Activated CD8-positive, alpha-beta memory T cell treated with anti-CD3 and anti-CD28 coated beads, Interleukin-2, amount 10 ng/mL, durations not matched to agents 7 days and 5 days (primary cell): ENCODE measurements around the gene MYO1C. TPM values are rescaled to one million over a fixed set of nuclear protein-coding genes. Genes with fewer than 3 reads are reported as not detected.

Source experiments
- ATAC-seq: fragments of 150-1000 bp; cut with Tn5 transposase; one replicate; pipeline ENCODE4 v1.10.0; 2021; ENCODE audit warnings: moderate library complexity
- CTCF ChIA-PET: fragments of 350-600 bp; sonication (Branson Sonifier 250); formaldehyde crosslinking; loops from one replicate; lab custom pipeline; 2021; ENCODE audit warnings: antibody characterized with exemption; lab: Charles Lee
- DNase-seq: peaks from one replicate; pipeline ENCODE4 v3.0.0-alpha.2; 2020
- H3K27ac Mint-ChIP-seq: one replicate; pipeline ENCODE4 v1.8.0; 2021; ENCODE audit warnings: mild to moderate bottlenecking, mixed read lengths
- H3K27me3 Mint-ChIP-seq: one replicate; pipeline ENCODE4 v1.8.0; 2021; ENCODE audit warnings: mixed read lengths
- H3K36me3 Mint-ChIP-seq: one replicate; pipeline ENCODE4 v1.8.0; 2021; ENCODE audit warnings: mild to moderate bottlenecking, mixed read lengths
- H3K4me1 Mint-ChIP-seq: one replicate; pipeline ENCODE4 v1.8.0; 2021; ENCODE audit warnings: mixed read lengths
- H3K4me3 Mint-ChIP-seq: one replicate; pipeline ENCODE4 v1.8.0; 2021; ENCODE audit warnings: mild to moderate bottlenecking, moderate library complexity, mixed read lengths
- H3K9me3 Mint-ChIP-seq: one replicate; pipeline ENCODE4 v1.8.0; 2022; ENCODE audit warnings: low read depth, mixed read lengths
- total RNA-seq, 2 experiments: library from RNA; stranded (reverse); gene quantifications; one replicate each; pipeline ENCODE4 v1.2.3, GENCODE V29; 2021

The MYO1C gene
- total RNA-seq, 2 experiments from 2014 or later: 50.6 to 58.4 TPM

- H3K36me3 Mint-ChIP-seq: peaks cover 12% of the 10 kb centered on the region
- no peaks in the 10 kb centered on the region for H3K27me3 Mint-ChIP-seq
- peaks cover 7% of the 10 kb centered on the region for H3K4me1 Mint-ChIP-seq
- no peak overlapping the region for H3K27ac Mint-ChIP-seq
- DNase-seq (no peak), ATAC-seq (no peak)
- no peaks in the 10 kb centered on the region for H3K9me3 Mint-ChIP-seq
- CTCF ChIA-PET: interaction anchor here (0.6 to 1.3 kb wide), 3 partner anchors 103 to 493 kb away, joined by 3 read pairs; no protein-coding TSS in a partner anchor
- no peak overlapping the region for H3K4me3 Mint-ChIP-seq
These were observed 17.9 kb downstream of the MYO1C start for GRCh38 chr17:1474402-1475189.

GRCh38 chr17:1473841-1474240 is 18.6 kb downstream of the MYO1C start:
- Mint-ChIP-seq H3K27ac (no peak overlapping the region), H3K36me3 (peaks cover 19% of the 10 kb centered on the region), H3K27me3 (no peaks in the 10 kb centered on the region), H3K4me1 (peaks cover 7% of the 10 kb centered on the region), H3K9me3 (peaks cover 3% of the 10 kb centered on the region), H3K4me3 (no peak overlapping the region)
- CTCF ChIA-PET: interaction anchor here (0.6 kb wide), 1 partner anchor 102 kb away, joined by 3 read pairs; no protein-coding TSS in a partner anchor
- ATAC-seq (no peak), DNase-seq (no peak)

GRCh38 chr17:1473170-1473569 is 19.3 kb downstream of the MYO1C start:
- ATAC-seq (no peak), DNase-seq (no peak)
- CTCF ChIA-PET: interaction anchor here (1.1 kb wide), 2 partner anchors 108 to 111 kb away, joined by 3 to 4 read pairs; no protein-coding TSS in a partner anchor
- peaks cover 7% of the 10 kb centered on the region for H3K4me1 Mint-ChIP-seq
- no peaks in the 10 kb centered on the region for H3K27me3 Mint-ChIP-seq
- H3K27ac Mint-ChIP-seq: peak overlapping the region; percentile 7
- H3K36me3 Mint-ChIP-seq: peaks cover 22% of the 10 kb centered on the region
- peaks cover 4% of the 10 kb centered on the region for H3K9me3 Mint-ChIP-seq
- H3K4me3 Mint-ChIP-seq: no peak overlapping the region

- Mint-ChIP-seq H3K27ac (no peak overlapping the region), H3K27me3 (no peaks in the 10 kb centered on the region), H3K9me3 (peaks cover 4% of the 10 kb centered on the region), H3K4me3 (no peak overlapping the region), H3K36me3 (peaks cover 26% of the 10 kb centered on the region), H3K4me1 (peaks cover 7% of the 10 kb centered on the region)
- ATAC-seq: no peak
- no peak for DNase-seq
- CTCF ChIA-PET: interaction anchor here (1.0 to 1.1 kb wide), 3 partner anchors 28 to 110 kb away, joined by 3 to 4 read pairs (median 3); no protein-coding TSS in a partner anchor
These were observed 20.3 kb downstream of the MYO1C start for GRCh38 chr17:1471911-1472821.

- Mint-ChIP-seq H3K4me3 (no peak overlapping the region), H3K27ac (no peak overlapping the region), H3K4me1 (peaks cover 7% of the 10 kb centered on the region), H3K9me3 (peaks cover 4% of the 10 kb centered on the region), H3K27me3 (no peaks in the 10 kb centered on the region), H3K36me3 (peaks cover 26% of the 10 kb centered on the region)
- DNase-seq (no peak), ATAC-seq (no peak)
- CTCF ChIA-PET: interaction anchor here (1.0 kb wide), 1 partner anchor 29 kb away, joined by 3 read pairs; no protein-coding TSS in a partner anchor
These were observed 21.0 kb downstream of the MYO1C start for GRCh38 chr17:1471490-1471889.

GRCh38 chr17:1470755-1471462 is 21.6 kb downstream of the MYO1C start:
- CTCF ChIA-PET: interaction anchor here (1.0 kb wide), 1 partner anchor 30 kb away, joined by 3 read pairs; no protein-coding TSS in a partner anchor
- no peaks in the 10 kb centered on the region for H3K27me3 Mint-ChIP-seq
- DNase-seq (no peak), ATAC-seq (no peak)
- peaks cover 26% of the 10 kb centered on the region for H3K36me3 Mint-ChIP-seq
- H3K9me3 Mint-ChIP-seq: peaks cover 4% of the 10 kb centered on the region
- no peak overlapping the region for H3K4me3 Mint-ChIP-seq
- H3K4me1 Mint-ChIP-seq: peaks cover 7% of the 10 kb centered on the region
- H3K27ac Mint-ChIP-seq: no peak overlapping the region

- no peak for ATAC-seq
- no peak for DNase-seq
- Mint-ChIP-seq H3K27me3 (no peaks in the 10 kb centered on the region), H3K4me1 (peaks cover 7% of the 10 kb centered on the region), H3K36me3 (peaks cover 26% of the 10 kb centered on the region), H3K9me3 (peaks cover 4% of the 10 kb centered on the region), H3K27ac (no peak overlapping the region), H3K4me3 (no peak overlapping the region)
- CTCF ChIA-PET: no interaction called here
These were observed 22.3 kb downstream of the MYO1C start for GRCh38 chr17:1470071-1470754.

- H3K9me3 Mint-ChIP-seq: peaks cover 4% of the 10 kb centered on the region
- CTCF ChIA-PET: interaction anchor here (1.1 kb wide), 1 partner anchor 9 kb away, joined by 3 read pairs; no protein-coding TSS in a partner anchor
- peaks cover 2% of the 10 kb centered on the region for H3K27me3 Mint-ChIP-seq
- peaks cover 7% of the 10 kb centered on the region for H3K4me1 Mint-ChIP-seq
- H3K27ac Mint-ChIP-seq: no peak overlapping the region
- H3K4me3 Mint-ChIP-seq: no peak overlapping the region
- ATAC-seq: no peak
- DNase-seq: no peak
- H3K36me3 Mint-ChIP-seq: peaks cover 26% of the 10 kb centered on the region
These were observed 23.1 kb downstream of the MYO1C start for GRCh38 chr17:1469231-1469852.

- H3K36me3 Mint-ChIP-seq: peaks cover 26% of the 10 kb centered on the region
- CTCF ChIA-PET: no interaction called here
These were observed 24.5 kb downstream of the MYO1C start for GRCh38 chr17:1467898-1468492.

GRCh38 chr17:1467258-1467657 is 25.2 kb downstream of the MYO1C start:
- Mint-ChIP-seq H3K27me3 (peaks cover 13% of the 10 kb centered on the region), H3K27ac (no peak overlapping the region), H3K36me3 (peaks cover 26% of the 10 kb centered on the region), H3K9me3 (peaks cover 4% of the 10 kb centered on the region), H3K4me1 (peaks cover 15% of the 10 kb centered on the region), H3K4me3 (no peak overlapping the region)
- CTCF ChIA-PET: no interaction called here
- DNase-seq (no peak), ATAC-seq (no peak)

More at GRCh38 chr17:1467898-1468492, 24.5 kb downstream of the MYO1C start:
- DNase-seq: no peak
- Mint-ChIP-seq H3K27ac (no peak overlapping the region), H3K9me3 (peaks cover 4% of the 10 kb centered on the region), H3K4me3 (no peak overlapping the region), H3K4me1 (peaks cover 7% of the 10 kb centered on the region), H3K27me3 (peaks cover 8% of the 10 kb centered on the region)
- no peak for ATAC-seq

- Mint-ChIP-seq H3K27me3 (peaks cover 36% of the 10 kb centered on the region), H3K4me1 (peaks cover 20% of the 10 kb centered on the region), H3K36me3 (peaks cover 13% of the 10 kb centered on the region), H3K9me3 (peaks cover 4% of the 10 kb centered on the region), H3K27ac (no peak overlapping the region), H3K4me3 (no peak overlapping the region)
- ATAC-seq: no peak
- no peak for DNase-seq
- CTCF ChIA-PET: no interaction called here
These were observed 28.3 kb downstream of the MYO1C start for GRCh38 chr17:1464186-1464585.
